AG08396 (cell line): ENCODE results near the gene PXDN.

Experiments
- DNase-seq: peaks from one replicate; pipeline ENCODE4 v3.0.0; 2012; ENCODE audit warnings: low spot score, mixed read lengths

The PXDN gene

DNA sequence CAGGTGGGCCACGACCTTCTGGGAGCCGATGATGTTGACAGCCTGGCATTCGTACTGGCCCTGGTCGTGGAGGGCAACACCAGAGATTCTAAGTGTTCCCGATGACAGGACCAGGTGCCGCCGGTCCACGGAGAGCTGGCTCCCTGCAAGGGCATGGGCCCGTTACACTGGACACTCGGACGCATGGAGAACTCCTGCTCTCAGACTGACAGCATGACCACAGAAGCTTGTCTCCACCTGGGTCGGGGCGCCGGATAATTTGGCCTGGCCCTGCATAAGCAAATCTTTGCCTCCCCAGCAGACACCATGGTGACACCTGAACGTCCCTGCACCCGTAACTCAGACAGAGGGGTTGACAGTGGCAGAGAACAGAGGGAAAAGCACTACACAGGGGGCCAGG, 80.7 kb downstream of the PXDN start:
- DNase-seq, result no peak

- DNase-seq, result no peak
Measured at GRCh38 chr2:1662606-1663180, 81.6 kb downstream of the PXDN start.

DNA sequence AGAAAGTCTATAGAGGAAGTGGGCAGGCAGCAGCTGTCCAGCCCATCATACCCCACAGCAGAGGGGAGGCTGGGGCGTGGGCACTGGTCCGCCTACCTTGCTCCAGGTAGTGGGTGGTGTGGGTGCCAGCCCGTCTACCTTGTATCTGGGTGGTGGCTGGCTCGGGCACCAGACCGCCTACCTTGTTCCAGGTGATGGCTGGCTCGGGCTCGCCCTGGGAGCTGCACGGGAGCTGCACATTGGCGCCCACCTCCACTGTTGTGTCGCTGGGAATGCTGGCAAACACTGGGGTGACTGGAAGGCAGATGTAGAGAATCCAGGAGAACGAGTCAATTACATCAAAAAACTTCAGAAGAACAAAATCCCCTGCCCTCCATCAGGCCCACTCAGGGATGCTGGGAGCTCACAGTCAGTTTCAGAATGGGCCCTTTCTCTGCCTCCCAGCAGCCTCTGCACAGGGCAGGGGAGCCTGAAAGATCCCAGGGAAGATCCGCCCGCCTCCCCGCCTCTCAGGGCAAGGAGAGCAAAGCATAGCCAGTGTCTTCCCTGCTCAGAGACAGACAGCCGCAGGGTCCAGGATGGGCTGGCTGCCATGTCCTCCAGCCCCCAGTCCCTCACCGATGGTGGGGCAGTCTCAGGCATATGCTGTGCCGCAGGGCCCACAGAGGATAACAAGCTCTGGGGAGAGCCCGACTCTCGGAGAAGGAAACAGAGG, 82.3 kb downstream of the PXDN start:
- DNase-seq, result no peak

GRCh38 chr2:1660656-1661640, 83.4 kb downstream of the PXDN start:
- no peak for DNase-seq

DNA sequence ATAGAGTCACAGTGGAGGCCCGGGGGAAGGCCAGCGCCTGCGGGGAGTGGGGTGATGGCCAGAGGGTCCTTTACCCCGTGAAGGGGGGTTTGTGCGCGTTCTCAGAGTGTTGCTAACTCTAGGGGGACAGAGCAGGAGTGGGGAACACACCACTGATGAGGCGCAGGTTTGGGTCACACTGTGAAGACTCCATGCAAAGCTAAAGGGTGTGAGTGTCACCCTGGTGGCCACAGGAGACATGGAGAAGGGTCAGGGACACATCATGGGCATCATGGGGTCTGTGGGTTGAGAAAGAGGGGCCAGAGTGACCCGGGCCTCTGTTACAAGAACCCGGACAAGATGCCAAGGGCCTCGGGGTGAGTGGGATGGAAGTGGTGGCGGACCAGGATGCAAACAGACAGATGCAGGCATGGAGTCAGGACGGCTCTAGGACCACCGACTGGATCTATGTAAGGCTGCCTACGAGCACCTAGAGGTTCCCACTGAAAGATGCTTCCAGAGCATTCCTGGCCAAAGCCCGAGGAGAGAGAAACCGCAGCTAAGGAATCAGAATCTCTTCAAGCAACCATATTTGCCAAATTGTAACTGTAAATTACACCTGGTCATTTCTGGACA, 84.3 kb downstream of the PXDN start:
- DNase-seq, result no peak

DNA sequence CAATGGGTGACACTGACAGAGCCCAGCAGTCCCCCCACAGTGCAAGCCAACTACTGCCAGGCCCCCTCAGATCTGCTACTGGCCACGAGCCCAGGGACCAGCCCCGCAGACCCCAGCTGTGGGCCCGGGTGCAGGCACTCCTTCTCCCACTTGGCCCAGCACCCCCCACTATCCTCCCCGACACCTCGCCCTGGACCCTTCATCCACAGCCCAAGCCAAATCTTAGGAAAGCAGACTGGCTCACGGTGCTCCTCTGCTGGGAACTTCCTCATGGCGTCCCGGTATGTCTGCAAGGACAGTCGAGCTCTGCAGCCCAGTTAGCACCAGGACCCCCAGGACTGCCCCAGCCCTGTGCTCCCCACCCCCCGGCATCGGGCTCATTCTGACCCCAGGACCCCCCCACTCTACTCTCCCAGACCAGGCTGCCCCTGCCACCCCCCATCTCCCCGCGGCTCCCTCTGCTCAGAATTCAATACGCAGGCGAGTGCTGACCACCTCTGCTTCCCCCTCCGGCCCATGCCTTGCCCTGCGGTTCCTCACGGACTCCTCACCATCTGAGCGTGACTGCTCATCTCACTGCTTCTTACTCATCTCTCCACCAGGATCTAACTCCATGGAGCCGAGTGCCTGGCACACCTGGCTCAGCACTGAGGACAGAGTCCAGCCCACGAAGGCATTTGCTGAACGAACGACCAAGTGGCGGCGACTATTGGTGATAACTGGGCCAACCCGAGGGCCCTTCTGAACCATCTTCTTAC, 85.7 kb downstream of the PXDN start:
- DNase-seq, result no peak

DNA sequence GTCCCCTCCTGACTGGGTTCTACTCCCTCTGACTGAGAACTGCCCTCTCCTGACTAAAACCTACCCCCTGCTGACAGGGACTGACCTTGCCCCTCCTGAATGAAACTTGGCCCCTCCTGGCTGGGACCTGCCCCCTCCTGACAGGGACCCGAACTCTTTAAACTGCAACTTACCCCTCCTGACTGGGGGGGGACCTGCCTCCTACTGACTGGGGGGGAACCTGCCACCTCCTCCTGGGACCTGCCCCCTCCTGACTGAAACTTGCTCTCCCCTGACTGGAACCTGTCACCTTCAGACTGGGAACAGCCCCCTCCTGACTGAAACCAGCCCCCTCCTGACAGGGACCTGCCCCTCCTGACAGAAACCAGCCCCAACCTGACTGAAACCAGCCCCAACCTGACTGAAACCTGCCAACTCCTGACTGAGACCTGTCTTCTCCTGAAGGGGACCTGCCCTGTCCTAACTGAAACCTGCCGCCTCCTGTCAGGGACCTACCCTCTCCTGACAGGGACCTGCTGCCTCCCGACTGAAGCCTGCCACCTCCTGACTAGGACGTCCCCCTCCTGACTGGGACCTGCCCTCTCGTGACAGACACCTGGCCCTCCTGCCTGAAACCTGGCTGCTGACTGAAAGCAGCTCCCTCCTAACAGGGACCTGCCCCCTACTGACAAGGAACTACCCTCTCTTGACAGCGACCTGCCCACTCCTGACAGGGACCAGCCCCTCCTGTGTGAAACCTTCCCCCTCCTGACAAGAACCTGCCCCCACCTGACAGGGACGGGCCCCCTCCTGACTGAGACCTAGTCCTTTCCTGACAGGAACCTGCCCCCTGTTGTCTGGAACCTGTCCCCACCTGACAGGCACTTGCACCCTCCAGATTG, 87.1 kb downstream of the PXDN start:
- DNase-seq, result no peak

DNA sequence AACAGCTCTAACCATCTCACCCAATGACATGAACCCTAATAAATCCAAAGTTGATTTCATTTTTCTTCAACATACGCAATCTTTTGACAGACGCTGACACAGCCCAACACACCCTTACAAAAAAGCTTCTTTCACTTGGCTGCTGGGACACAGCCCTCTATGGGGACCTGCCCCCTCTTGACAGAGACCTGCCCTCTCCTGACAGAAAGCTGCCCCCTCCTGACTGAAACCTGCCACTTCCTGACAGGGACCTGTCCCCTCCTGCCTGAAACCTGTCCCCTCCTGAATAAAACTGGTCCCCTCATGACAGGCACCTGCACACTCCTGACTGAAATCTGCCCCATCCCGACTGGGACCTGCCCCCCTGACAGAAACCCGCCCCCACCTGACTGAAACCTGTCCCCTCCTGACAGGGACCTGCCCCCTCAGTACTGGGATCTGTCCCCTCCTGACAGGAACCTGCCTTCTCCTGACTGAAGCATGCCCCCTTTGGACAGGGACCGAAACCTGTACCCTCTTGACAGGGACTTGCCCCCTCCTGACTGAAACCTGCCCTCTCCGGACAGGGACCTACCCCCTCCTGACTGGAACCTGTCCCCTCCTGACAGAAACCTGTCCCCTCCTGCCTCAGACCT, 87.9 kb downstream of the PXDN start:
- DNase-seq, result no peak

DNA sequence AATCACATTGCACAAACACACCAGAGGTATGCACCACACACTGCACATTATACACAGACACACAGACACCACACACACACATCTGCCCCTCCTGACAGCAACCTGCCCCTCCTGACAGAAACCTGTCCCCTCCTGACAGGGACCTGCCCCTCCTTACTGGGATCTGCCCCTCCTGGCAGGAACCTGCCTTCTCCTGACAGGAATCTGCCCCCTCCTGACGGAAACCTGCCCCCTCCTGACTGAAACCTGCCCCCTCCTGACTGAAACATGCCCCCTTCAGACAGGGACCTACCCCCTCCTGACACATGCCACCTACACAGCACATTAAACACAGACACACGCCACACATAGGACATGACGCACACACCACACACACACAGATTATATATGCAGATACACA, 88.9 kb downstream of the PXDN start:
- no peak for DNase-seq

- no peak for DNase-seq
Measured at GRCh38 chr2:1654696-1655374, 89.5 kb downstream of the PXDN start.

- DNase-seq, result peak; percentile 56
Measured at GRCh38 chr2:1653956-1654695, 90.2 kb downstream of the PXDN start.

- DNase-seq, result no peak
Measured at GRCh38 chr2:1652034-1652790, 92.1 kb downstream of the PXDN start.

GRCh38 chr2:1651121-1652033, 92.9 kb downstream of the PXDN start:
- DNase-seq, result no peak

DNA sequence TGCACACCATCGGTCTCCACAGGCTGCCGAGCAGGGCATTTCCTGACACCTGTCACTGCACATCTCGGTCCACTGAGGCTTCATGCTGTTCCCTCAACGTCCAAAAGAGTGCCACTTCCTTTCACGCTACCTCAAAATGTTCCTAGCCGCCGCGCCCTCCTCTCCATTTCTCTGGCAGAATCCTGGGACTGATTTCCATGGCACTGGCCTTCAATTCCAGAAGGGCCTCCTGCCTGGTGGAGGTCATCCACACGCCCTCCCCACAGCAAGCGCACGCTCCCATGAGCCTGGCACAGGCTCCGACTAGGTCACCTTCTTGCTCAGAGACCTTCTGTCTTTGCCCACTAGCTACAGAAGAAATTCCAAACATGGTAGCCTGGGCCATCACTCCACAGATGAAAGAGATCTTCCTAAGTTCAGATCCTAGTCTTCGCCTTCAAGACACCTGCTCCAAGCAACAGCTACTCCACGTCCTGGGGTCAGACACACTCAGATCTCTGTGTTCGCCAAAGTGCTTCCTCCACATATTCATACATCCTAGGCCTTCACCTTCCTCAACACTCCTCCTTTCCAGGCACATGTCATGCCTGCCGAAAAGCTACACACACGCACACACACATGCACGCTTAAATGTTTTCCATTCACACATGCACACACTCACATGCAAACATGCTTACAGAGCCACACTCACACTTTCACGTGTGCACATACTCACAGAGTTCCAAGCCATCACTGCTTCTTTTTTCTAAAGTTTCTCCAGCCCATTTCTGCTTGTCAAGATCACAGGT, 94.0 kb downstream of the PXDN start:
- no peak for DNase-seq

- no peak for DNase-seq
Measured at GRCh38 chr2:1649103-1650084, 94.9 kb downstream of the PXDN start.
